Right renal pelvis (tissue), 4 donors: ENCODE results near the gene KIRREL3. TPM values are rescaled to one million over a fixed set of nuclear protein-coding genes. Genes with fewer than 3 reads are reported as not detected.

Experiments
- DNase-seq, 4 donors: peaks; one replicate each; pipeline ENCODE4 v3.0.0-alpha.2; 2013; ENCODE audit warnings: low read depth in 4 of 4, low spot score in 3 of 4, missing footprints in 1 of 4
- polyA plus RNA-seq, 4 donors: library from polyadenylated mRNA; unstranded; fragments of 120-200 nt; gene quantifications; one replicate each; pipeline ENCODE4 v1.2.1, GENCODE V29; 2013; ENCODE audit not compliant: insufficient read length in 4 of 4

KIRREL3 gene
- polyA plus RNA-seq, 4 donors: 1.4 to 2.3 (median 1.8) TPM

DNA sequence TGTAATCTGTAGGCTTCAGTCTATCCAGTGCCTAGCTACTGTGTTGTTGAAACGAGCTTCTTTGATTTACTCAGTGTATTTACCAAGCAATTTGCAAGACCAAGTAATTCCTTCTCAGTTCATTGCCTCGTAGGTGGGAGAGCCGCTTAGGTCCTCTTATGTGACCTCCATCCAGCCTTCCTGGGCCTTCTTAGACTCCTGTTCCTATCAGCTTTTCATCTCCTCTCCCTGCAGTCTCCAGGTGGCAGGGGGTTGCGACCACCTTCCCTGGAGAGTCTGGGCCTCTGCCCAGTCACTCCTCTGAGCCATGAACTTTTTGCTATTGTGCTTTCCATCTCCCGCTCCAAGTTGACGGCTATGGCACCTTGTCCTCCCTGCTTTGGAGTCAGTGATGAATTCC lies 251.8 kb downstream of the KIRREL3 start:
- DNase-seq: peak in 2 of 4 donors; percentile 26 to 54

DNA sequence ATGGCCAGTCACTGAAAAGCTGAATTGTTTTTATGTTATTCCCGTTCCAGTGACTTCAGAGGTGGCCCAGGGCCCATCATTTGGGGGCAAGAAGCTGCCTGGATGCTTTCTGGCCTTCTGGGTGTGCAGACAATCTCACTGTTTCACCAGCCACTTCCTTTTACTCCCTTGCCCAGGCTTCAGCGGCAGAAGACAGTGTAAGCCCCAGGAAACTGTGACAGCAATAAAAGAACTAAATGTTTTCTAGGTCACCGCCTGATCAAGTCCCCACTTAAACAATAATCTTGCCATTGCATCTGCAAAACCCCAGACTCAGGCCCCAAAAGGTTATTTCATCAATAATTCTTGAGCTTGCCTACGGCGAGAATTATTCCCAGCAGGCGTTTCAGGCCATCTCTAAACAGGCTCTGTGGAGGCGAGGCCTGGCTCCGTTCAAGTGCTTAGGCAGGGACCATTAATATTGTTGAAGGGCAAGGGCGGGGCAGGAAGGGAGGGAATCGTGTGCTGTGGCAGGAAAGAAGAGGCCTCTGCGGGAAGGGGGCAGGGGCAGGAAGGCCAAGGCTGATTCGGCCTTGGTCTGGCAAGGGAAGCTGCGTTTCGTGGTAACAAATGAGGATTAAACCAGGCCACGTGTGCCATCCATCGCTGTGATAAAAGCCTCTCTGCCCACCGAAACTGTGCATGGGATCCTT lies 252.3 kb downstream of the KIRREL3 start:
- DNase-seq: peak in 3 of 4 donors; percentile 35 to 60 (median 40)

DNA sequence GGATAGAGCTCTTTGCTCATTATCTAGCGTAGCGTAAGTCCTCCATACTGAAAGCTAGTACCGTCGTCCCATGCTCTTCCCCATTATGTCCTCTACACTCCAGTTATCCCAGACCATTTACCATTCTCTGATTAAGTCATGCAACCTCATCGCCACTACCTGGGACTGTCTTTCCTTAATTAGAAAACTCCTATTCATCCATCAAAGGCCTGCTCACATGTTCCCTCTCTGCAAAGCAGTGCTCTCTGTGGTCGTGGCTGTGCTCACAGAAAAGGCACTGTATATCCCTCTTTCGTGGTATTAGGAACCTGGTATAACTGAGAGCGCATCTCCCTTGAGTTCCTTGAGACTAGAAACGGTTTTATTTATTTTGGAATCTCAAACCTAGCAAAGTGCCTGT lies 253.3 kb downstream of the KIRREL3 start:
- no peak for DNase-seq

DNA sequence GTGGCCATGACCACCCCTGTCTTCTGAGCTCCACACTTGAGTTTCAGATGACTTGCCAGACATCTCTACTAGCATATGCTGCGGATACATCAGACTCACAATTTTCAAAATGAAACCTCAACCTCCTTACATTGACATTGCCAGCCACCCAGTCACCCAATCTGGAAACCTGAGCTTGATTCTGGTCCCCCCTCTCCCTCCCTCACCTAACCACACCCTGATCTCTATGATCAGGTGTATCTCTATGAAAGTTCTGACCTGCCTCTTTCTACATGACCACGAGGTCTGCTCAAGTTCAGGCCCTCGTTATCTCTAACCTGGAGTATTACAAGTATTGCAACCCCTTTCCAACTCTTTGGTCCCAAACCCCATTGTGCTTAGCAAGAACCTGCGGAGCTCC lies 254.1 kb downstream of the KIRREL3 start:
- no peak for DNase-seq

DNA sequence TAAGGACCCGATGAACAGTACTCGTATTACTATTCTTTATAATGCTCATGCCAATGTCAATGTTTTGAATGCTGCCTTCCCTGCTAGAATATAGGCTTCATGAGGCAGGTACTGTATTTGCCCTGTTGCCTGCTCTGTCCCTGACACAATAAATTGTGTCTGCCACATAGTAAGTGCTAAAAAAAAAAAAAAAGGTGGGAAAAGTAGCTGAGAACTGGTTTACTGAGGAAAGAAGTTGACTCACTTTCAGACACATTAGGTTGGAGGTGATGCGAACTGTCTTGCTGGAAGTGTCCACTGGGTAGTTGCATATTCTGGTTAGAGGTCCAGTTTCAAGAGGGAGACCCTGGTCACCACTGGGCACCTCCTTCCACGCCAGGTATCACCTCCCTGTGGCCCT lies 255.9 kb downstream of the KIRREL3 start:
- DNase-seq: no peak

DNA sequence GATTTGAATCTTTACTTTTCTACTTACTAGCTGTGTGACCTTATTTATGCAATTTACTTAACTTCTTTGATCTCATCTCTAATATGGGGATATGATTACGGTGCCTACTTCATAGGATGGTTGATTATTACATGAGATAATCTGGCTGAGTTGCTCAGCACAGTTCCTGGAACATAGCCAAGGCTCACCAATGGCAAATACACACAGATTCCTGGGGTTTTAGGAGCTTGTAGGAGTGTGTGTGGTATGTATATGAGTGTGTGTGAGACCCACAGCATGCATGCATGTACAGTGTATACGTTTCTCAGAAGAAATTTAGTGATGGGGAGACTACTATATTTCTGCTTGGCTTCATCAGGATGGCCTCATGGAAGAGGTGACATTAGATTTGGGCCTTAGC lies 256.9 kb downstream of the KIRREL3 start:
- no peak for DNase-seq

DNA sequence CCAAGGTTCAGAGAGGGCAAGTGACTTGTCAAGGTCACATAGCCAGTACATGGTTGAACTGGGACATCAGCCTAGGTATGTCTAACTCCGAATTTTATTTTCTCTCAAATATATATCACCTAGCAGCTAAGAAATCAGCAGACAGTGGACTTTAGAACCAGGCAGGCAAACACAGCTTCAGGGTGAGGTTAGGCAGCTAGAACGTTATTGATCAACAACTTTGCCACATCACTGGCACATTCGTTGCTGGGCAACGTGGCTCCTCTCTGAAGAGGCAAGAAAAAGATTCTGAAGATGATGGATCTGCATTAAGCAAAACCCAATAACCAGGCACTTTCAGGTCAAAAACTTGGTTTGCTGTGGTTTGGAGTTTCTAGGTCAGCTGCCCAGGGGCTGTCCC lies 258.0 kb downstream of the KIRREL3 start:
- DNase-seq: no peak

DNA sequence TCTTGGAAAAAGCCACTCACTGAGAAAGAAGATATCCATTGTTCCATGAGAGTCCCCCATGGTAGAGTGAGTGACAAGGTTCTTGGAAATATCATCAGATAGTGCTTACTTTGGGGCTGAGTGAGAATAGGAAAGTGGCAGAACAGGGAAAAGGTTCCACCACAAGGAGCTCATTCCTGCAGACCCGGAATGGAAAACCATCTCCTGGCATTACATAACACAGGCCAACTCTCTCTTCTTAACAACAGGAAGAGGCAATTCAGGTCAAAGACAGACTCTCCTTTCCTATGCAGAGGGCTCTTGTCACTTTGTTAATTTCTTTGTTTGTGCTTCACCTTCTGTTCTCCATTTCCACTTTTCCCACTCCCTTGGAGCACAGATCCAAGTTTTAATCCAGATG lies 259.7 kb downstream of the KIRREL3 start:
- no peak for DNase-seq

DNA sequence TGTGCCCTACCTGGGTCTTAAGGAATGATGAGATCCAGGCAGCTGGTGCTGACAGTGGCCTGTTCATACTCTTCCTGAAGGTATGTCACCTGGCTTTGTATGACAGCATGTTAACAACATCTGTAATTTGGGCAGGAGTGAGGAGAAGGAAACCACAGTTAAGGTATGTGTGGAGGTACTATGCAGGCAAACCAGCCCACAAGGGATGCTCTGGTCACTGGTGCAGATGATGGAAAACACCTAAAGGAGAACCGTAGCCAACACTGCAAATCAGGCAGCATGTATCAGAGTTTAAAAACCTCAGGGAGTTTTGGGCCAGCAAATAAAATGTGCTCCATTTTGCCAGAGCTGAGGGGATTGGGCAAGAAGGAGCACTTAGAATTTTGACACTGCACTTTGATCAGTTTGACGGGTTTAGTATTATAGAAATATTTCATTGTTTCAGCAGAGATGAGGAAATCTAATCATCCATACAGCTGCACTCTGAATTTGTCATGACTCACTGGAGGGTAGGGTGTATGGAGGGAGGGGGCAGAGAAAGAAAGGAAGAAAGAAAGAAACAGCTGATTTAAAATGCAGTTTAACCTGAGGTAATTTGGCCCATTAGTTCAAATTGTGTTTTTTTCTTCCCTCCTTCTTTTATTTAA lies 260.9 kb downstream of the KIRREL3 start:
- DNase-seq: no peak

DNA sequence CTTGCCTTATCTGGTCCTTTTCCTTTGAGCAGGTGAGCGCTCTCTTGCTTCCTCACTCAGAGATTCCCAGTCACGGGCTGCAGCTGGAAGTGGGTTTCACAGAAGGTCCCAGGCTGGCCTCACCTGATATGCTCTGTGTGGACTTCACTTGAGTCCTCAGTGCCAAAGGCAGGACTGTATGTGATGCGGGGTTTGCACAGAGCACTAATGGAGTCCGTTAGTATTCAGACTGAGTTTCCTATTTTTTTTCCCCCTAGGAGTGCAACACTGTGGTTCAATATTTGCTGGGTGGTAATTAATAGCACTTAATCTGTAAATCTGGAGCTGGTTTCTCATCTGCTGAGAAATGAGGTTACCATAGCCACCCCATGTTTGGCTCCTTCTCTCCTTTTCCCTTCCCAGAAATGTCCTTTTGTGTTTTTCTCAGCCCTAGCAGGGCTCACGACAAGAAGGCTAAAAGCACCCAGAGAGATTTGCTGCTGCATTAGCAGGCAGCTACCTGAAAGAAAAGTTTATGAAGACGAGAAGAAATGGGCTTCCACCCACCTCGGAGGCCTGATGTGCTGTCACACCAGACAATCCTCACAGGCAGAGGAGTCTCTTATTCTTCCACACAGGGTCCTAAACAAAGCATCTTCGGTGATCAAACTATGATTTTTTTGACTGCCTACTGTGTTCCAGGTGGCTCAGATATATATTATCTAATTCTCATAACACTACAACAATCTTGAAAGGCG lies 262.1 kb downstream of the KIRREL3 start:
- DNase-seq: no peak

DNA sequence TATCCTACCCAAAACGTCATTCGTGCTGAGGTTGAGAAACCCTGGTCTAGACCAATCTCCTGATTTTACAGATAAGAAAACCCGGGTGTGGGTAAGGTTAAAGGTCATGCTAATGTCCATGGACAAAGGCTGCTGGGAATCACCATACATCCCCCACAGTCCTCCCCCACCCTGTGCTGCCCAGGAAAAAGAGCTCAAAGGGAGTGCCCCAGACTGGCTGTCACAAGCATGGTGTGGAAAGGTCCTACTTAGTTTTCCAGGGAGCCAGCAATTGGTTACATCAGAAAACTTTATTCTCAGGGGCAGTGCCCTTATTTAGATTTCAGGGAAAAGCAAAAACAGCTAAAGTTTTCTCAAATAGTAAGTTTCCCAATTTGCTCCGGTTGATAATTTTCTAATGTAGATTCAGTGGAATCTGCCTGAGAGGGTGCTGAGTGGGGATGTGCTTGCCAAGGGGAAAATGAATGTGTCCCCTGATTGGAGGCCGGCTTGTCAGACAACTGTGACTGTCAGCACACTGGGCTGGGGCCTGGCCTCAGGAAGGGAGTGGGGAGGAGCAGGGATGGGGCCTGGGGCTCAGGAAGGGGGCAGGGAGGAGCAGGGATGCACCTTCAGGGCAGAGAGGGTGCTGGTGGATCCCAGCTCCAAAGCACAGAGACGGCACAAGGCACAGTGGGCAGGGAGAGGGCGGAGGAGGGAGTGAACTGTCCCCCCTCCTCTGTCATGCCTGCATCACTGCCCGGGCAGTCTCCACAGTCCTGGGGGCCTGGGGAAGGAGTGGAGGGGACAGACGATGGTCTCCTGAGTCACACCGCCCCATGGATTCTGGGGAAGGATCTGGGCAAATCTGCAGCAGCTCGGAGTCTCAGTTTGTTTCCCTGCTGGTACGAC lies 263.6 kb downstream of the KIRREL3 start:
- DNase-seq: no peak

DNA sequence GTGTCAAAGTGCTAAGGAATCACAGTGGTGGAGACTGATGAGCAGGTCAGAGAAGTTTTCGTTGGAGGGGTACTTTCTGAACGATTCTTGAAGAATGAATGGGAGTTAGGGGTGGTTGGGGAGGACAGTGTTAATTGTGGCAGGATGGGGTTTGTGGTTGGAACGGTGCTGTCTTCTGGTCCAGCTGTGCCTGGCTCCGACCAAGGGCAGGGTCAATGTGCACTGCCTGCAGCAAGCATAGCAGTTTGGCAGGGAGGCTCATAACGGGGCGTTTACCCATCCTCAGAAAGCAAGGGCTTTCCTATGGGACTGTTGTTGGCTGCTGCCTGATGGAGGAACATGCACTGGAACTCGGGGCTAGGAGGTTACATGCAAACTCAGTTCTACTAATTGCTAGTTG lies 265.8 kb downstream of the KIRREL3 start:
- no peak for DNase-seq

DNA sequence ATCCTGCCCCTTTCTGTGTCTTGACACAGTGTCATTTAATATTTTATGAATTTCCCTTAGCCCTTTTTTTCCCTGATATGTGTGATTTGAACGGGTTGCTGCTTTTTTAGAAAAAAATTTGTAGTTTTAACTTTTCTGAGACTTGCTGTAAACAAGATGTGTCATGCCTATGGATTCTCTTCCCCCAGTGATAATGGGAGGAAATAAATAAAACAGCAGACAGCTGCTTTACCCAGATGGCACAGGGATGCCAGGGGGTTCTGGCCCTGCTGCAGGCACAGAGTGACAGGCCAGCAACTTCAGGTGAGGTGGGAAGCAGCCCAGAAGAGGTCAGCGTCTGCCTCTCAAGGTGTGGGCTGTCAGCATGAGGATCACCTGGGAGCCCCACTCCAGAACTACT lies 266.9 kb downstream of the KIRREL3 start:
- DNase-seq: no peak

DNA sequence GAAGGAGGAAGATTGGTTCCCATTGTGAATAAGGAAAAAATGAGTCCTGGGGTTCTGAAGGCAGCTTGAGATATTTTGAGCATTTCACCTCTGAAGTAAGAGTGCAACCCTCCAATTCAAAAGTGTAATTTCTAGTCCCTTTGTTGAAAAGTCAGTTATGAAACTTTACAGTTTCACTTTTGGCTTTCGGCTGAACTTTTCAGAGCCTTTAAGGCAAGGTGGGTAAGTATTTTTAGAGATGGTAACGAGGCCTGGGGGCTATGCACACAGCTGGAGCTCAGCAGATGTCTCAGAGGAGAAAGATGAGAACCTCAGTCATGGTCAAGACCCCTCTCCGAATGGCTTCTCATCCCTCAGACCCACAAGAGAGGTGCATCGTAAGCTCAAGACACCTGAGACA lies 267.6 kb downstream of the KIRREL3 start:
- DNase-seq: no peak

DNA sequence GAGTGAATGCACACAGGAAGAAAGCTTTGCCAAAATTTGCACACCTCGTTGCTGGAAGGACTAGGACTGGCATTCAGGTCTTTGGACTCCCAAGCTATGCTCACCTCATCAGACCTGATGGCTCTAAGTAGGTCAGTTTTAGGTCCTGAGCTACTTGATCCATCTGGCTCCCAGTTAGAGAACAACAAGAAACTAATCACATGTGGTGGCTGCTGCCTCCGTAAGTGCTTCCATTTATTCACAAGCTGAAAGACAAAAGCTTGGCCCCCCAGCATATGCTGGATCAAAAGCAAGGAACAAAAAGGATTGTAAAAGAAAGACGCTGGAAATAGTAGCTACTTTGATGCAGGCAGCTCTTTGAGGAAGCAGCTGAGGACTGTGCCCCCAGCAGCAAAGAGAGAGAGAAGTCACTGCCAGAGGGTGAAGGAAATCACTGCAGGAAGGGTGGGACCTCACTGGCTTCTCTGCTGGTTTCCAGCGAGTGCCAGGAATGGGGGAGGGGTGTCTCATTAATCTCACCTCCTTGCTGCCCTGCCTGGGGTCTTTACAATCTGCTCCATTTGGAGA lies 268.9 kb downstream of the KIRREL3 start:
- DNase-seq: no peak

DNA sequence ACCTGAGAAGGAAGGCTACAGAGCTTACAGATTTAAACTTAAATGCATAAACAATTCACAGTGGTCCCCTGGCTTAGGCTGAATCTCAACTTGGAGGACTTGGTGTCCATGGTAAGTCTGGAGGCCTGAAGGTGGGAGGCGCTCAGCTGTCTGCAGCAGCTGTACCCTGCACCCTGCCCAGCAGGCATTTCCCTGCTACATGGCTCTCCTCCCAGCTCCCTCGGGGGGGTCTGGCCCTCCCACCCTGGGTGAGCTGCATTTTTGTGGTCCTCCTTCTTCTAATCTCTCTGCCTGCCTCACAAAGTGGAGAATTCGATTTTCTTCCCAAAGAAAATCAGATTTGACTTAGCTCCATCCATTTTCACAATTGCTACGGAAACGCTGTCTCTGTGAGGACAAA lies 273.2 kb downstream of the KIRREL3 start:
- no peak for DNase-seq

DNA sequence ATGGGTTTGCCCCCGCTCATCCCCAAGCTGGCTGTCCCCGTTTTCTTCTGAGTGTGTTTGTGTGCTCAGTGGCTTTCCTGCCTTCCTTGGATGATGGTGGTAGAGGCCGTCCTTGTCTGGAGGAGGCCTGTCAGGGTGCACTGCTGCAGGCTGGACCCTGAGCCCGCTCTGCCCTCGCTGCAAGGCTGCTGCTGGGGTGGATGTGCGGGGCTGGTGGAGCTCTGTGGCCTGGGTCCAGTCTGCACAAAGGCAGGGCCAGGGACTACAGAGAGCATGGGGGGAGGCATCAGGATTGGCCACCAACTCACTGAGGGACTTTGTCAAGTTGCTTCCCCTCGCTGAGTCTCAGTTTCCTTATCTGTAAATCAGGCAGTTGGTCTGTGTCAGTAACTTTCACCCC lies 275.0 kb downstream of the KIRREL3 start:
- no peak for DNase-seq

DNA sequence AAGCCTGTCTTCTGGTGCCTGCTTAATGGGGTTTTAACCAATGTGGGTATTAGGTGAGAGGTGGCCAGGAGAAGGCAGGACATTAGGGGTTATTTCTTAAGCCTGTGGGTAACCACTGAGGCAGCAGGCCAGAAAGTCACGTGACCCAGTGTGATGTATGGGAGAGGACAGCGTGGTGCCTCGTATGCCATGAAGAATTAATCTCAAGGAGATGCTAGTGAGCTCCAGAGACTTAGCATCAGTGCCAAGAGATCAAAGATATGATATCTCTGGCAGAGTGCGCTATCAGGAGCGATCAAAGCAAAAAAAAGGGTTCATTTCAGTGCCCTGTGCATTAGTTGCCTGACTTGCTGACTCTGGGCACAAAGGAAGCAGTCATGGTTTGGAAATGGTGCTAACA lies 275.5 kb downstream of the KIRREL3 start:
- DNase-seq: no peak

DNA sequence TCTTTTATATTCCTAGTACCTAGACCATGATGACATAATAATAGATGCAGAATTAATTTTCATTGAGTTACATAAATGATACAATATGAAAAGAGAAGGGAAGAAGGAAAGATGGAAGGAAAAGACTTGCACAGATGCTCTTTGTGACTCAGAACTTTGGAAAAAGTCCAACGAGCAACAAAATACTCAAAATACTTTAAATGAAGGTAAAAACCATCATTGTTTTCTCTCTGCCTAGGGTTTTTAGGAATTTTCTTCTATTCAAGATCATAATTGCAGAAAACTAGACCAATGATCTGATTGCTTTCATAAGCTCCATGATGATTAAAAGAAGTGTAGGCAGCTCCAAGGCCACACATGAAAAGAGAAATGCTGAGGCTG lies 276.9 kb downstream of the KIRREL3 start:
- no peak for DNase-seq

DNA sequence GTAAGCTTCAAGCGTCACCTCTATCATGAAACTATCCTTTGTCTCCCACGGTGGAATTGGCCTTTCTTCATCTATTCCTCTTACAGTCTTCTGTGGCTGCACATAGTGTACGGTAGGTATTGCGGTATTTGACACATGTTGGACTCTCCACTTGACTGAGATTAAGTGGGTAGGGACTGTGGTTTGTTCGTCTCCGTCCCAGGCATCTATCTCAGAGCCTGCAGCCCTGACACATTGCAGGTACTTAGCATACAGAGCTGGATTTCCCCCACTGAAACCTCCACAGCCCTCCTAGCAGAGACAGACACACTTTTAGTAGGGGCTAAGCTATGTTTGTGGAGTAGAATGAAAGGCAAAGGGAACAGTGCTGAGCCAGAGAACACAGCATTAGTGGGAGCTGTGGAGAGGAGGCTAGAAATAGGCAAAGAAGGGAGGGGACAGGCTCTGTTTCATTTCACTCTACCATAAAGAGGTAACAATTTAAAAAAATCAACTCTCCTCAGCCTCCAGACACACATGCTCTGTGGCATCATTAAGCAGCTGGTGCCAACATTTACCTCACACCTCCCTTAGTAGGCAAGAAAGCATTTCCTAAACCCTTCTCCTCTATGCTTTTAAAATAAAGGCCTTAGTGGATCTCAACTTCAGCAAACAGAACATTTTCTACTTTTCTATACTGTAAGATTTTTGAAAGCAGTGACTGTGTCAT lies 277.5 kb downstream of the KIRREL3 start:
- DNase-seq: no peak
